Ovary (tissue), 9 donors: ENCODE data around the gene MRPL1. TPM values are rescaled to one million over a fixed set of nuclear protein-coding genes. Genes with fewer than 3 reads are reported as not detected.

Source experiments
- DNase-seq, 5 donors: peaks; one replicate each; pipeline ENCODE4 v3.0.0-alpha.2; 2019 to 2020
- H3K27ac ChIP-seq, 2 donors: fragments of 200-600 bp; one replicate each; pipeline versions ENCODE4 v1.5.1 to v1.8.0; 2019 to 2022
- H3K27me3 ChIP-seq: fragments of 200-600 bp; one replicate; pipeline ENCODE4 v1.8.0; 2022
- H3K36me3 ChIP-seq: fragments of 200-600 bp; sonication (generic); one replicate; pipeline ENCODE4 v1.5.1; 2019
- H3K4me1 ChIP-seq: one replicate; pipeline ENCODE4 v1.8.1; 2013; ENCODE audit warnings: mild to moderate bottlenecking, moderate library complexity; ENCODE audit not compliant: insufficient read depth
- H3K4me3 ChIP-seq: fragments of 200-600 bp; sonication (generic); one replicate; pipeline ENCODE4 v1.5.1; 2017
- H3K9me3 ChIP-seq, 2 donors: fragments of 200-600 bp in 1 of 2; sonication (generic) in 1 of 2; one replicate each; pipeline versions ENCODE4 v1.5.1 to v1.8.1; 2013 to 2019; ENCODE audit warnings: mild to moderate bottlenecking in 1 of 2, moderate library complexity in 1 of 2
- CTCF ChIP-seq, 3 donors: fragments of 450-650 bp in 2 of 3; fragments of 200-600 bp in 1 of 3; IDR thresholded peaks; one replicate each; pipeline versions ENCODE4 v1.5.1 to v1.8.0; 2016 to 2022; ENCODE audit warnings: antibody characterized with exemption in 3 of 3, mild to moderate bottlenecking in 1 of 3
- EP300 ChIP-seq: sonication (generic); formaldehyde crosslinking; IDR thresholded peaks from one replicate; pipeline ENCODE4 v1.6.1; 2017; ENCODE audit warnings: antibody characterized with exemption
- POLR2A ChIP-seq: fragments of 450-650 bp; IDR thresholded peaks from one replicate; pipeline ENCODE4 v1.6.1; 2017; ENCODE audit warnings: antibody characterized with exemption, mild to moderate bottlenecking, moderate library complexity
- WGBS, 3 donors: extraction: QIAGEN DNeasy Blood & Tissue Kit in 1 of 3; methylation state at CpG; one replicate each; pipeline versions ENCODE4 v1.1.5 to v1.1.7; 2013 to 2017; 5-methylcytosine and 5-hydroxymethylcytosine counted together
- intact Hi-C, 4 donors: fragments of 100-400 bp; cut with DNase I; formaldehyde crosslinking; loops; one replicate each; pipeline versions ENCODE4 v1.11.0 to v1.15.1; 2022 to 2023
- polyA plus RNA-seq, 2 donors: library from polyadenylated mRNA; stranded (reverse); fragments of 200-250 nt in 1 of 2; fragments of 350-450 nt in 1 of 2; fragmentation: Illumina TruSeq in 1 of 2; extraction: RNeasy Lipid Tissue Mini Kit (QIAGEN cat#74804) in 1 of 2; gene quantifications; one replicate each; pipeline ENCODE4 v1.2.3, GENCODE V29; 2013 to 2014
- total RNA-seq, 7 donors: library from RNA; depleted of rRNA in 2 of 7; stranded (reverse); fragments of >200 nt in 2 of 7; fragmentation: NEBNext Ultra II Directional in 3 of 7; extraction: Animal tissue kit (Norgen Biotek cat#: 25700) in 3 of 7; gene quantifications; one replicate each; pipeline versions ENCODE4 v1.1.0 to v1.2.4, GENCODE V29; 2016 to 2023
- donor health status: DM: no; HTN: no; CAD: no; lungs with moderate emphysema.
- donor health status: DM: no; HTN: no; CAD: no.
- donor health status: Bipolar disorder and iron deficiency.
- donor health status: DM: yes; HTN: yes; CAD: no.
- donor health status: DM: no; HTN: no; CAD: no.
- donor health status: DM: yes; HTN: yes; CAD: no.

The MRPL1 gene
- total and polyA plus RNA-seq, 9 donors = 14.5 to 31.4 (median 24.3) TPM

GRCh38 chr4:77920371-77920770 lies 57.7 kb downstream of the MRPL1 start:
- no peak overlapping the region for H3K4me3 ChIP-seq
- WGBS, 3 donors = 88 to 95% (median 91%) methylated on average over 3 of the region's 3 CpGs
- no peaks in the 10 kb centered on the region for H3K27me3 ChIP-seq
- H3K36me3 ChIP-seq = no peaks in the 10 kb centered on the region
- no peaks in the 10 kb centered on the region for H3K9me3 ChIP-seq
- H3K4me1 ChIP-seq = no peaks in the 10 kb centered on the region
- intact Hi-C loops = no loop called here
- DNase-seq = no peak
- no peak for TF ChIP-seq CTCF (IDR thresholded peaks at IDR 0.05)
- TF ChIP-seq EP300 = no peak
- TF ChIP-seq POLR2A = no peak
- H3K27ac ChIP-seq = no peak overlapping the region

GRCh38 chr4:77921701-77922100 lies 59.1 kb downstream of the MRPL1 start:
- no peak overlapping the region for H3K4me3 ChIP-seq
- no peaks in the 10 kb centered on the region for H3K9me3 ChIP-seq
- TF ChIP-seq EP300 (no peak), POLR2A (no peak), CTCF (IDR thresholded peaks at IDR 0.05) (no peak)
- H3K36me3 ChIP-seq = no peaks in the 10 kb centered on the region
- intact Hi-C loops = no loop called here
- no peaks in the 10 kb centered on the region for H3K27me3 ChIP-seq
- 70 to 75% (median 71%) methylated on average over 5 of the region's 5 CpGs for WGBS, 3 donors
- no peak overlapping the region for H3K27ac ChIP-seq
- DNase-seq = no peak
- H3K4me1 ChIP-seq = no peaks in the 10 kb centered on the region

GRCh38 chr4:77922158-77923094 lies 59.8 kb downstream of the MRPL1 start:
- Histone ChIP-seq H3K9me3 (no peaks in the 10 kb centered on the region), H3K27me3 (no peaks in the 10 kb centered on the region), H3K36me3 (no peaks in the 10 kb centered on the region), H3K4me3 (no peak overlapping the region), H3K4me1 (no peaks in the 10 kb centered on the region), H3K27ac (no peak overlapping the region)
- 97 to 98% (median 98%) methylated on average over 4 of the region's 4 CpGs for WGBS, 3 donors
- intact Hi-C loops = no loop called here
- TF ChIP-seq POLR2A = no peak
- no peak for DNase-seq

- 77 to 88% (median 77%) methylated on average over 1 of the region's 1 CpG for WGBS, 3 donors
- intact Hi-C loops = no loop called here
- Histone ChIP-seq H3K4me3 (no peak overlapping the region), H3K9me3 (no peaks in the 10 kb centered on the region), H3K4me1 (no peaks in the 10 kb centered on the region), H3K27me3 (no peaks in the 10 kb centered on the region), H3K36me3 (no peaks in the 10 kb centered on the region), H3K27ac (no peak overlapping the region)
- no peak for DNase-seq
- no peak for TF ChIP-seq EP300
- TF ChIP-seq CTCF (IDR thresholded peaks at IDR 0.05) = no peak
Measured at GRCh38 chr4:77927991-77928925, 65.6 kb downstream of the MRPL1 start.
